SW 1271 (cell line): ENCODE measurements around the gene VAMP1.
"Not testable (repeated sequence)": the region's sequence is repeated elsewhere in the genome, so short reads cannot be mapped to it uniquely, and the experiment has no call there.

ENCODE experiments used
- DNase-seq, 2 experiments: peaks; one replicate each; lab custom pipeline; 2025; lab: John Stamatoyannopoulos, UW

Gene VAMP1, protein sequence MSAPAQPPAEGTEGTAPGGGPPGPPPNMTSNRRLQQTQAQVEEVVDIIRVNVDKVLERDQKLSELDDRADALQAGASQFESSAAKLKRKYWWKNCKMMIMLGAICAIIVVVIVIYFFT

DNA sequence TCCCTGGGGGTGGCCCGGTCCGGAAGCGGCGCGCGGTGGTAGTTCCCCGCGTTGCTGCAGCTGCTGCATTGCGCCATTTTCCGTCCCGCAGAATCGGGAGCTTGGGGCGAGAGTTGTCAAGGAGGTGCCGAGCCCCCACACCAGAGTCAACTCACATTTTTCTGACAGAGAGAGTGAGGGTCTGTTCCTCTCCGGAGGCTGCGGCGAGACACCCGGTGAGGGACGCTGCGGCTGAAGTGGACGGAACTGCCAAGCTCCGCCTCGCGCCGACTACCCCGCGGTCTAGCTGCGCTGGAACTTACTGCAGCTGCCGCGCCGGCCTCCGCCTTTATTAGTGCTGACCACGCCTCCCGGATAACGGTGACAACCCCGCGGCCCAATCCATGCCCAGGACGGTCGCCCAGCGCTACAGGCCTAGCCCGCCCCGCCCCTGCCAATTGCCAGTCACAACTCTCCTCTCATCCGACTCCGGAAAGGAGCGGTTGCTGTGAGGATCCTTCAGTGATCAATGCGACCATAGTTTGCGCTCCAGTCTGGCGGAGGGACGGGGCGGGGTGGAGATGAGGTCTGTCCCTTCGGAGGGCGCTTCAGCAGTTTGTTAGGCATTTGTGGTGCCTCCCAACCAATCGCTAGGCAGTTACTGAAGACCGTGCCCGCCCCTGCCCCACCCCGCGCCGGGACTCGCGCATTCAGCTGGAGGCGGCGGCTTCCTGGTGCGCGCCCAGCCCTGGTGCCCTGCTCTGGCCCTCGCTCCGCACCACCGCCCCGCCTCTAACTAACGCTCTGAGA lies at the start of gene VAMP1:
TSS of gene VAMP1 (minus strand) at position 303 of the 789 bp plus-strand sequence. CDS start at position 157, 146 bp downstream.
- DNase-seq, result peak; percentile 94 to 98

DNA sequence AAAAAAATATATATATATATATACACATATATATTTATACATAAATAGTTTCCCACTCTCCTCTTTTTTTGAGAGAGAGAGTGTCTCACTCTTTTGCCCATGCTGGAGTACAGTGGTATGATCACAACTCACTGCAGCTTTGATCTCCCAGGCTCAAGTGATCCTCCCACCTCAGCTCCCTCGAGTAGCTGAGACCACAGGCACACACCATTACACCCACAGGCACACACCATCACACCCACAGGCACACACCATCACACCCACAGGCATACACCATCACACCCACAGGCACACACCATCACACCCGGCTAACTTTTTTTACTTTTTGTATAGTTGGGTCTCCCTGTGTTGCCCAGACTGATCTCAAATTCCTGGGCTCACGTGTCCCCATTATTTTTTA lies 49.7 kb upstream of the VAMP1 start:
- no peak for DNase-seq

DNA sequence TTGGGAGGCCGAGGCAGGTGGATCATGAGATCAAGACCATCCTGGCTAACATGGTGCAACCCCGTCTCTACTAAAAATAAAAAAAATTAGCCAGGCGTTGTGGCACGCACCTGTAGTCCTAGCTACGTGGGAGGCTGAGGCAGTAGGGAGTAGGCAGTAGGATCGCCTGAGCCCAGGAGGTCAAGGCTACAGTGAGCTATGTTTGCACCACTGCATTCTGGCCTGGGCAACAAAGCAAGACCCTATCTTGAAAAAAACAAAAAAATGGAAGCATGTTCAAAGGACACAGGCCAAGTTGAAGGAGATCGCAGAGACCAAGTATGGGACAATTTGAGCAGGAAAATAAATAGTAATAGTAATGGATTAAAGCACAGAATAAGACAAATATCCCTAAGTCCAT lies 37.6 kb upstream of the VAMP1 start:
- no peak for DNase-seq

DNA sequence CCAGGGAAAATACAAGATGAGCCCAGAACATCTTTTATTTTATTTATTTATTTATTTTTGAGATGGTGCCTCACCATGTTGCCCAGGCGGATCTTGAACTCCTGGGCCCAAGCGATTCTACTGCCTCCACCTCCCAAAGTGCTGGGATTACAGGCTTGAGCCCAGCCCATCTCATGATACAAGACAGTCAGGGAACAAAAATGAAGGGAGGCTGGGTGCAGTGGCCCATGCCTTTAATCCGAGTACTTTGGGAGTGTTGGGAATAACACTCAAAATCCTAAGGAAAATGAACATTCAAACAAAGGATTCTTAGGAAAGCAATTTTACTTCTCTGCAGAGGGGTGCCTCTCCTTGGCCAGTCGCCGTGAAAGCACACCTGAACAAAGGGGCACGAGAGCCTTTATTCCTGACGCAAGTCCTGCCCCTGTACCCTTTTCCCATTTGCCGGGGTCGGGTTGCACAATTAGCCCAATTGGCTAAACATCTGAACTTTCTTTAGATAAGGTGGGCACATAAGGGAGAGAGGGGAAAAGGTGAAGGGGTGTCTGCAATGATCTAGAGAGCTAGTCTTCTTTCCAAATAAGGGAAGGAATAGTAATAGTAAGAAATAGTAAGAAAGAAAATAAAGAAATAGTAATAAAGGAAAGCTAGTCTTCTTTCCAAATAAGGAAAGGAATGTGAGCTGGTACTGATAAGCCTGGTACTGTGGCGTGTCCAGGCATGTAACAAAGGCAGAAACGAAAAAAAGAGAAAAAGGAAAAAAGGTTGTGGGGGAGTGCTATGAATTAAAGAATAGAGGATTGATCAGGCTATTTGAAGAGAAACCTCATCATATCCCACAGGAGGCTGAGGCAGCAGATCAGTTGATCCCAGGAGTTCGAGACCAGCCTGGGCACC lies 36.9 kb upstream of the VAMP1 start:
- DNase-seq, result no peak

DNA sequence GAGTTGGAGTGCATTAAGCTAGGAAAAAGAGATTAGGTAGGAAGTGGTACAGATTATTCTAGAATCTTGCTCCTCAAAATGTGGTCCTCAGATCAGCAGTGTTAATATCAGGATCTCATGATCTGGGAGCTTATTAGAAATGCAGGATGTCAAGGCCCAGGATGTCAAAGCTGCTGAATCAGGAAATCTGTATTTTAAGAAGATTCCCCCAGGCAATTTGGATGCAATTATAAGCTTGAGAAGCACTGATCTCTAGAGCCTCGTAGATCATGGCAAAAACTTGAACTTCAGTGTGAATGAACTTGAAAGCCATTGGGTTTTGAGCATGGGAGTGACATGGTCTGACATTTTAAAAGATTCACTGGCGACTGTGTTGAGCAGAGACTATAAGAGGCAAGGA lies 30.0 kb upstream of the VAMP1 start:
- no peak for DNase-seq

DNA sequence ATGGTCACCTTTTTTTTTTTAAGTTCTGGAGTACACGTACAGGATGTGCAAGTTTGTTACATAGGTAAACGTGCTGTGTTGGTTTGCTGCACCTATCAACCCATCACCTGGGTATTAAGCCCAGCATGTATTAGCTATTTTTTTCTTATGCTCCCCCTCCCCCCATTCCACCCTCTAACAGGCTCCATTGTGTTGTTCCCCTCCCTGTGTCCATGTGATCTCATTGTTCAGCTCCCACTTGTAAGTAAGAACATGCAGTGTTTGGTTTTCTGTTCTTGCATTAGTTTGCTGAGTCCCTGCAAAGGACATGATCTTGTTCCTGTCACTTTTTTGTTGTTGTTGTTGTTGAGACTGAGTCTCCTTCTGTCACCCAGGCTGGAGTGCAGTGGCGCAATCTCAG lies 26.8 kb upstream of the VAMP1 start:
- not testable (repeated sequence) for DNase-seq

DNA sequence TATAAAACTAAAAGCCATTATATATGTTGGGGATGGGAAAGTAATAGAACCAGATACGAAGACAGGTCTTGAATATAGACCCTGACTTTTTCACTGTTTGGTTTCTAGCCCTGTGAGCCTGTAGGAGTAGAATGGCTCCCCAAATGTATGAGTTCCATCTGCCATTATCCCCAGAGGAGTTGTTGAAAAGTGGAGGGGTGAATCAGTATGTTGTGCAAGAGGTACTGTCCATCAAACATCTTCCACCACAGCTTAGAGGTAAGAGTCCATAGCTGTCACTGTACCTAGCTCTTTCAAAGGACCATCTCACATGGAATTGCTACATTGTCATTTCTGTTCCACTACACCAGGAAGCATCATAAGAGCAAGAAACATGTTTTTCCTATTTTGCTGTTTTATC lies 24.5 kb upstream of the VAMP1 start:
- no peak for DNase-seq

DNA sequence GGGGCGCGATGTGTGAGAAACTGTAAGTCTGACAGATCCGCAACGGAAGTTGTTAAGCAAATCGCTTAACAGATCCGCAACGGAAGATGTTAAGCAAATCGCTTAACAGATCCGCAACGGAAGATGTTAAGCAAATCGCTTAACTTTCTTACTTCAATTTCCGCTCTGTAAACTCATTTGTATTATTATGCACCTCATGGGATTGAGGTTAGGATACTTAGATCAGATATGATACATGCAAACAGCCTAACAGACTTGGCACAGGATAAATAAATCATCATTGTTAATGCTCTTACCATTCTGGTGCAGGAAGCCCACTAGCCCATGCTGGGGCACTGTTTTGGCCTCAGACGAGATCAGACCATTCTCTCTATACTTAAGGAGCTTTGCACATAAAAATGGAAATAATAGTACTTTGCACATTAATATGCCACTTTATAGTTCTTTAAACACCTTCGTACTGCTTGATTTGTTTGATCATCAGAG lies 23.8 kb upstream of the VAMP1 start:
- peak in 1 of 2 experiments; percentile 71 for DNase-seq

DNA sequence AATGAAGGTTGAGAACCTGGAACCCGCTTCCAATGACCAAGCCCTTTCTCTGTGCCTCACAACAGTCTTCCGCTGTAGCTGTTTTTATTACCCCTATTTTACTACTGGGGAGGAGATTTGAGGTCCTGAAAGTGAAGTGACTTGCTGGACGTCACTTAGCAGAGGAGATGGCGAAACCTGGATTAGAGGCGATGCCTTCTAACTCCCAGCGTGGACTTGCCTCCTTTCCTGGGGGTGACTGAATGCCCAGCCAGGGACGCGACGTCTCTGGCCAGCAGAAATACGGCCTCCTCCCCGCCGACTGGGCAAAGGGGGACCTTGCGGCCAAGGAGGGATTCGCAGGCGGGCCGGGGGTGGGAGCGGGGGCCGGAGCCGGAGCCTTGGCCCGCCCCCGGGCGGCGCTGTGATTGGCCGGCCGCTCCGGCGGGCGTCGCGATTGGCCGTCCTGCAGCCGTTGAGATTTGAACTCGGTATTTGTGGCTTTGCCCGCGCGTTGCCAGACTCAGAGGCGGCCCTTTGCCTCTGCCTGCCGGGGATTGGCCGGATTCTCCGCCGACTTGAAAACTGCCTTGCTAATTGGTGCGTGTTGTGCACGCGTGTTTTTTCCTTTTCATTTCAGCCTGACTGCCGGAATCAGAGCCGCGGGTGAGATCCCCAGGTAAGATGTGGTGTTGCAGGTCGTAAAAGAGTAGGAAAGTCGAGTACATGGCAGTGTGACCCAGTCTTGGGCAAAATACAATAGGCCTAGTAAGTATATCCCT lies 23.2 kb upstream of the VAMP1 start, which contains the start of gene NCAPD2:
TSS of gene NCAPD2 (plus strand) at position 606 of the 761 bp plus-strand sequence. CDS start 997 bp downstream, outside the sequence.
- peak; percentile 96 to 98 for DNase-seq

DNA sequence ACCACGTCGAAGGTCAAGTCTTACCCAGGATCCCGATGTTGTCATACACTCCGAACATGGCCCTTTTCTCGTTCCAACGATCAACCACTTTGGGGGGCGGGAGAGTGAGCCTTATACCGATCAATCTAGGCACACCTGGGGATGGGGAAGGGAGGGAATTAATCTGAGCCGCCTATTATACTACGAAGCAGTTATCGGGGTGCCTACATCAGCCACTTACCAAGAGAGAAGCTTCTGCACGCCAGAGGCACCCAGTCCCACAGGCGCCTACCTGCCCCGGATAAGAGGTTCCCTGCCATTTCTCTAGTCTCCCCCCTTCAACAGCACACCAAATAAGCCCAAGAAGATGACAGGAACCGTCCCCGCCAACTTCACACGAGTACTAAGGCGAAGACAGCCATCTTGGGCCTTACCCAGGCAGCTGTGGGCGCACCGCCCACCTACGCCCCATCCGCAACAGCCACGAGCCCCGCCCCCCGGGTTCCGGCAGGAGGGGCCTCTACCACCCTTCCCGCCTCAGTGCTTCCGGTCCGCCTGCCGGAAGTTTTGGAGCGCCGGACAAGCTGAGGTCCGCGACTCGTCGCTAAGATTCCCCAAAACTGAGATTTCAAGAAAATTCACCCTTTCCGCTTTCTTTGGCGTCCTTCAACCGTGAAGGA lies 22.5 kb upstream of the VAMP1 start, which contains the start of gene MRPL51:
TSS of gene MRPL51 (minus strand) at position 425 of the 659 bp plus-strand sequence. CDS start at position 299, 126 bp downstream.
- peak; percentile 91 to 97 for DNase-seq

DNA sequence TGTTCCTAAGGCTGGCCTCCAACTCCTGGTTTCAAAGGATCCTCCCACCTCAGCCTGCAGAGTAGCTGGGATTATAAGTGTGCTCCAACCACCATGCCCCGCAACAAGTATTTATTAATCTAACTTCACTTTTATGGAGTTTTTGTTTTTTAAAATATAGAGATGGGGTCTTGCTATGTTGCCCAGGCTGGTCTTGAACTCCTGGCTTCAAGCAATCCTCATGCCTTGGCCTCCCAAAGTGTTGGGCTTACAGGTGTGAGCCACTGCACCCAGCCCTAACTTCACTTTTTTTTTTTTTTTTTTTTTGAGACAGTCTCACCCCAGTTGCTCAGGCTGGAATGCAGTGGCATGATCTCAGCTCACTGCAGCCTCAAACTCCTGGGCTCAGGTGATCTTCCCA lies 20.2 kb upstream of the VAMP1 start:
- DNase-seq, result not testable (repeated sequence)

DNA sequence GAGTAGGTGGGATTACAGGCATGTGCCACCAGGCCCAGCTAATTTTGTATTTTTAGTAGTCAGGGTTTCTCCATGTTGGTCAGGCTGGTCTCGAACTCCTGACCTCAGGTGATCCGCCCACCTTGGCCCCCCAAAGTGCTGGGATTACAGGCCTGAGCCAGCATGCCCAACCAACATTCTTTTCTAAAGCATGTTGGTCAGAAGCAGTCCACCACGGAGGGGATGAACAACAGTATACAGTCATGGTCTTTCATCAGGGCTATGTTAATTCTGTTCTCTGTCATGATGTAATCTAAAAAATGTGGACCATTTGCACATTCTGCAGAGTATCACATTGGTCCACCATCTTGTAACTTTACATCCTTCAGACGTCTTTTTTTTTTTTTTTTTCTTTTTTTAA lies 19.0 kb upstream of the VAMP1 start:
- no peak for DNase-seq

DNA sequence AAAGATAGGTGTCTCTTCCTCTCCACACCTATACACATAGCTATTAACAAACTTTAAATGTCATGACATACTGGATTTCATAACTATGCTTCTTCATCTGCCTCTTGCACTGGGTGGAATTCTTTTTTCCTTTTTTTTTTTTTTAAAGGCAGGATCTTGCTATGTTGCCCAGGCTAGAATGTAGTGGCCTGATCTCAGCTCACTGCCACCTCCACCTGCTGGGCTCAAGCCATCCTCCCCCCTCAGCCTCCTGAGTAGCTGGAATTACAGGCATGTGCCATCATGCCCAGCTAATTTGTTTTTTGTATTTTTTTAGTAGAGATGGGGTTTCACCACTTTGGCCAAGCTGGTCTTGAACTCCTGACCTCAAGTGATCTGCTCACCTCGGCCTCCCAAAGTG lies 17.8 kb upstream of the VAMP1 start:
- DNase-seq, result no peak

DNA sequence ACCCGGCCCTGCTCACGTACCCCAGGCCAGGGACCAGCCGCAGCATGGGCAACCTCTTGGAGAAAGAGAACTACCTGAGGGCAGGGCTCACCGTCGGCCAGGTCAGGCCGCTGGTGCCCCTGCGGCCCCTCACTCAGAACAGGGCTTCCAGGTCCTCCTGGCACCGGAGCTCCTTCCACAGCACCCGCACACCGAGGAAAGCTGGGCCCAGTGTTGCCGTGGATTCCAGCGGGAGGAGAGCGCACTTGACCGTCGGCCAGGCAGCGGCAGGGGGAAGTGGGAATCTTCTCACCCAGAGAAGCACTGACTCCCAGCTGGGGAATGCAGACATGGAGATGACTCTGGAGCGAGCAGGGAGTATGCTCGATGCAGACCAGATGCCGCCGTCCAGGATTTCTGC lies 7.9 kb upstream of the VAMP1 start:
- DNase-seq, result no peak

DNA sequence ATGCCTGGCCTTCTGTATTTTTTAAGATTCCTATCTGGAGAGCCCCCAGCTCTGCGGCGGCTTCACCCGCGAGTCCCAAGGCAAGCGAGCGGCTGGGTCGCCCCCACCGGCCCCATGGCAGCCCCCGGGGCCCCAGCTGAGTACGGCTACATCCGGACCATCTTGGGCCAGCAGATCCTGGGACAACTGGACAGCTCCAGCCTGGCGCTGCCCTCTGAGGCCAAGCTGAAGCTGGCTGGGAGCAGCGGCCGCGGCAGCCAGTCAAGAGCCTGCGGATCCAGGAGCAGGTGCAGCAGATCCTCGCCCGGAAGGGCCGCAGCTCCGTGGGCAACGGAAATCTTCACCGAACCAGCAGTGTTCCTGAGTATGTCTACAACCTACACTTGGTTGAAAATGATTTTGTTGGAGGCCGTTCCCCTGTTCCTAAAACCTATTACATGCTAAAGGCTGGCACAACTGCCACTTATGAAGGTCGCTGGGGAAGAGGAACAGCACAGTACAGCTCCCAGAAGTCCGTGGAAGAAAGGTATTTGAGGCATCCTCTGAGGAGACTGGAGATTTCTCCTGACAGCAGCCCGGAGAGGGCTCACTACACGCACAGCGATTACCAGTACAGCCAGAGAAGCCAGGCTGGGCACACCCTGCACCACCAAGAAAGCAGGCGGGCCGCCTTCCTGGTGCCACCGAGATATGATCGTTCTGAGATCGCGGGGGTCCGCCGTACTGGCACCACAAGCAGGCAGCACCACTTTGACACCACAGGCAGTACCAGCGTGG lies 7.3 kb upstream of the VAMP1 start:
- not testable (repeated sequence) for DNase-seq

DNA sequence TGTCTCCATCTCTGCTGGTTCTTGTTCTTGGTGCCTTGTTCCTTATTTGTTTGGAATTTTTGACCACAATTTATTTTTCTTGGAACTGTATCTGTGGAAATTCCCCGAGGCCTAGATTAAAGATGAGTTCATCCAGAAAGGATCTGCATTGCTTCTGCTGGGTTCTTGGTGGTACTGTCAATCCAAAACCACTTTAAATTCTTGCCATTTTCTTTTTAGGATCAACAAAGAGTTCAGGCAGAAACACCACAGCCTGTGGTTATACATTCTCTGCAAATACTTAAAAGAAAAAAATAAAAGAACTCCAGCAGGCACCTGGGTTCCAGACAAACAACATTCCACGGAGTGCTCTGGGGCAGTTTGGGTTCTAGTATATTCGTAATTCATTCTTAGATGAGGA lies 6.0 kb upstream of the VAMP1 start:
- no peak for DNase-seq

DNA sequence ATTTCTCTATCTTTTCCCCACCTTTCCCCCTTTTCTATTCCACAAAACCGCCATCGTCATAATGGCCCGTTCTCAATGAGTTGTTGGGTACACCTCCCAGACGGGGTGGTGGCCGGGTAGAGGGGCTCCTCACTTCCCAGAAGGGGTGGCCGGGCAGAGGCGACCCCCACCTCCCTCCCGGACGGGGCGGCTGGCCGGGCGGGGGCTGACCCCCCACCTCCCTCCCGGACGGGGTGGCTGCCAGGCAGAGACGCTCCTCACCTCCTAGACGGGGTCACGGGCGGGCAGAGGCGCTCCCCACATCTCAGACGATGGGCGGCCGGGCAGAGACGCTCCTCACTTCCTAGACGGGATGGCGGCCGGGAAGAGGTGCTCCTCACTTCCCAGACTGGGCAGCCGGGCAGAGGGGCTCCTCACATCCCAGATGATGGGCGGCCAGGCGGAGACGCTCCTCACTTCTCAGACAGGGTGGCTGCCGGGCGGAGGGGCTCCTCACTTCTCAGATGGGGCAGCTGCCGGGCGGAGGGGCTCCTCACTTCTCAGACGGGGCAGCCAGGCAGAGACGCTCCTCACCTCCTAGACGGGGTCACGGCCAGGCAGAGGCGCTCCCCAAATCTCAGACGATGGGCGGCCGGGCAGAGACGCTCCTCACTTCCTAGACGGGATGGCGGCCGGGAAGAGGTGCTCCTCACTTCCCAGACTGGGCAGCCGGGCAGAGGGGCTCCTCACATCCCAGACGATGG lies 4.9 kb upstream of the VAMP1 start:
- DNase-seq, result not testable (repeated sequence)

DNA sequence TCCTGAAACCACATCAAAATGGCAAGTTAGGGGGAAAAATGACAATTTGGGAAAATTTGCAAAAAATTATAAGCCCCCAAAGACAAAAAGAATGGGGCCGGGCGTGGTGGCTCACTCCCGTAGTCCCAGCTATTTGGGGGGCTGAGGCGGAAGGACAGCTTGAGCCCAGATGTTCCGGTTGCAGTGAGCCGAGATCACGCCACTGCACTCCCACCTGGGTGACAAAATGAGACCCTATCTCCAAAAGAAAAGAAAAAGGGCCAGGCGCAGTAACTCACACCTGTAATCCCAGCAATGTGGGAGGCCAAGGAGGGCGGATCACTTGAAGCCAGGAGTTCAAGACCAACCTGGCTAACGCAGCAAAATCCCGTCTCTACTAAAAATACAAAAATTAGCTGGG lies 2.0 kb upstream of the VAMP1 start:
- no peak for DNase-seq

DNA sequence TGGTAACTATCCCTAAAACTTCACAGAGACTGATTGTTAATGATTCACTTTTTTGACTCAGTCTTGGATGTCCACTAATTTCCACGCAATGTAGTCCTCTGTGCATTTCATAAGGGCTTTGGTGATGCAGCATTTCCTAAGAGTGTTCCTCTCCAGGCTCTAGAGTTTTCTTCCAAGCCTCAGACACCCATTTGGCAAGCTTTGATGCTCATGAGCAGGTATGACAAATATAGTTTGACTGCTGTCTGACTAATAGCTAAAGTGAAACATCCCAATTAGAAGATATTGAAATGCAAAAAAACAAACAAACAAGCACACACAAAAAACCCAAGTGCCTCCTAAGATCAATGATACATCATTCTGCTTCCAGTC lies 1.5 kb upstream of the VAMP1 start:
- DNase-seq, result no peak
